Endodermal cell (in vitro differentiated cells): ENCODE data around the gene CMIP. TPM values are rescaled to one million over a fixed set of nuclear protein-coding genes. Genes with fewer than 3 reads are reported as not detected.

Experiments
- DNase-seq: peaks from one replicate; pipeline ENCODE4 v3.0.0-alpha.2; 2017
- H3K27ac ChIP-seq: 2 replicates; pipeline ENCODE4 v1.5.1; 2013; ENCODE audit warnings: mild to moderate bottlenecking, low read depth, low read length, moderate library complexity
- H3K27me3 ChIP-seq: 2 replicates; pipeline ENCODE4 v1.6.1; 2013; ENCODE audit warnings: mild to moderate bottlenecking, low read length, moderate library complexity; ENCODE audit not compliant: insufficient read depth, control insufficient read depth, poor library complexity, severe bottlenecking
- H3K36me3 ChIP-seq: 2 replicates; pipeline ENCODE4 v1.7.0; 2013; ENCODE audit warnings: mild to moderate bottlenecking, low read length, moderate library complexity; ENCODE audit not compliant: control insufficient read depth, insufficient read depth
- H3K4me1 ChIP-seq: one replicate; pipeline ENCODE4 v1.7.0; 2013; ENCODE audit warnings: low read length; ENCODE audit not compliant: control insufficient read depth, insufficient read depth
- H3K4me3 ChIP-seq: 2 replicates; pipeline ENCODE4 v1.5.1; 2013; ENCODE audit warnings: mild to moderate bottlenecking, low read length, moderate library complexity
- H3K9ac ChIP-seq: 2 replicates; pipeline ENCODE4 v1.6.1; 2013; ENCODE audit warnings: mild to moderate bottlenecking, low read length, moderate library complexity; ENCODE audit not compliant: poor library complexity, severe bottlenecking; ENCODE audit errors: extremely low read depth
- H3K9me3 ChIP-seq: 2 replicates; pipeline ENCODE4 v1.6.1; 2013; ENCODE audit warnings: mild to moderate bottlenecking, low read length, moderate library complexity; ENCODE audit not compliant: control insufficient read depth
- H3K27ac Mint-ChIP-seq: 2 replicates; pipeline ENCODE4 v1.8.0; 2020; ENCODE audit warnings: mixed read lengths
- H3K27me3 Mint-ChIP-seq: 2 replicates; pipeline ENCODE4 v1.8.0; 2021; ENCODE audit warnings: mild to moderate bottlenecking, mixed read lengths; ENCODE audit not compliant: insufficient read depth
- H3K36me3 Mint-ChIP-seq: 2 replicates; pipeline ENCODE4 v1.8.0; 2020; ENCODE audit warnings: low read depth, mixed read lengths
- H3K4me1 Mint-ChIP-seq: 2 replicates; pipeline ENCODE4 v1.8.0; 2020; ENCODE audit warnings: mixed read lengths
- H3K4me3 Mint-ChIP-seq: 2 replicates; pipeline ENCODE4 v1.8.0; 2020; ENCODE audit warnings: mild to moderate bottlenecking, moderate library complexity, mixed read lengths
- H3K9me3 Mint-ChIP-seq: 2 replicates; pipeline ENCODE4 v1.8.0; 2020; ENCODE audit warnings: mild to moderate bottlenecking, mixed read lengths
- WGBS, 2 experiments: methylation state at CpG; one replicate each; pipeline versions ENCODE4 v1.1.5 to v1.1.7; 2013; ENCODE audit warnings: missing lambda C conversion rate in 2 of 2, mixed read lengths in 1 of 2; ENCODE audit not compliant: insufficient coverage in 1 of 2, insufficient read length in 1 of 2; 5-methylcytosine and 5-hydroxymethylcytosine counted together
- total RNA-seq, 2 donors: library from RNA; stranded (reverse); fragmentation: NEBNext Ultra II Directional in 1 of 2; extraction: Animal tissue kit (Norgen Biotek cat#: 25700) in 1 of 2; gene quantifications; 2 replicates in 1 of 2; 3 replicates in 1 of 2; pipeline ENCODE4 v1.2.1, GENCODE V29; 2021
- TF ChIP-seq, protein P1 (sequence below): fragments of 200-600 bp; sonication (generic); conservative IDR thresholded peaks from 2 replicates; pipeline ENCODE4 v1.5.0; 2021; ENCODE audit warnings: antibody characterized with exemption, mild to moderate bottlenecking

The CMIP gene
- total RNA-seq, 2 donors from 2014 or later = 64.0 to 64.7 TPM

DNA sequence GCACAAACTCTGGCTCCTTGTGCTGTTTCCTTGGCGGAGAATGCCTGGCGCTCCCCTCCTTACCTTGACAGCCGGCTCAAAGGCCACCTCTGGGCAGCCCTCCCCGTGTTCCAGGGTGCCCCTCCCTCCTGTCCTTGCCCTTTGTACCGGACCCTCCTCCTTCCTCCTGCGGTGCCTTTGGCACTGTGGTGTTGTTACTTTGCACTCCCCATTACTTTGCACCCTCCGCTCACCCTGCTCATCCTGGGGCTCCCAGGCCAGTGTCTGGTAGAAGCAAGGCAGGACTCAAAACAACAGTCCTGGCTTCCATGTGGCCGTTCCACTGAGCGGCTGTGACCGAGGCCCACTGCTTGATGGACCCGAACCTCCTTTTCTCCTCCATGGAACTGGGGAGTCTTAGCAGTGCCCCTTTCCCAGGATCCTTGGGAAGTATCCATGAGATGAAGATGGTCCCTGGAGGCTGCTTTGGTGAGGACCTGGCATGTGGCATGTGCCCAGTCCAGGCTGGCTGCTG, 147.8 kb downstream of the CMIP start:
- no peak overlapping the region for H3K27ac ChIP-seq
- H3K36me3 ChIP-seq = peaks cover 8% of the 10 kb centered on the region
- Mint-ChIP-seq H3K4me3 (no peak overlapping the region), H3K9me3 (no peaks in the 10 kb centered on the region), H3K27me3 (no peaks in the 10 kb centered on the region), H3K36me3 (peaks cover 15% of the 10 kb centered on the region), H3K4me1 (peaks cover 23% of the 10 kb centered on the region), H3K27ac (peak overlapping the region; percentile 35)
- H3K4me1 ChIP-seq = peaks cover 5% of the 10 kb centered on the region
- WGBS, 2 experiments = 87 to 90% methylated on average over 7 to 11 of the region's 11 CpGs
- no peak overlapping the region for H3K4me3 ChIP-seq
- no peaks in the 10 kb centered on the region for H3K27me3 ChIP-seq
- H3K9me3 ChIP-seq = no peaks in the 10 kb centered on the region
- TF ChIP-seq, protein P1, sequence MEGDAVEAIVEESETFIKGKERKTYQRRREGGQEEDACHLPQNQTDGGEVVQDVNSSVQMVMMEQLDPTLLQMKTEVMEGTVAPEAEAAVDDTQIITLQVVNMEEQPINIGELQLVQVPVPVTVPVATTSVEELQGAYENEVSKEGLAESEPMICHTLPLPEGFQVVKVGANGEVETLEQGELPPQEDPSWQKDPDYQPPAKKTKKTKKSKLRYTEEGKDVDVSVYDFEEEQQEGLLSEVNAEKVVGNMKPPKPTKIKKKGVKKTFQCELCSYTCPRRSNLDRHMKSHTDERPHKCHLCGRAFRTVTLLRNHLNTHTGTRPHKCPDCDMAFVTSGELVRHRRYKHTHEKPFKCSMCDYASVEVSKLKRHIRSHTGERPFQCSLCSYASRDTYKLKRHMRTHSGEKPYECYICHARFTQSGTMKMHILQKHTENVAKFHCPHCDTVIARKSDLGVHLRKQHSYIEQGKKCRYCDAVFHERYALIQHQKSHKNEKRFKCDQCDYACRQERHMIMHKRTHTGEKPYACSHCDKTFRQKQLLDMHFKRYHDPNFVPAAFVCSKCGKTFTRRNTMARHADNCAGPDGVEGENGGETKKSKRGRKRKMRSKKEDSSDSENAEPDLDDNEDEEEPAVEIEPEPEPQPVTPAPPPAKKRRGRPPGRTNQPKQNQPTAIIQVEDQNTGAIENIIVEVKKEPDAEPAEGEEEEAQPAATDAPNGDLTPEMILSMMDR = no peak
- no peak overlapping the region for H3K9ac ChIP-seq
- no peak for DNase-seq

DNA sequence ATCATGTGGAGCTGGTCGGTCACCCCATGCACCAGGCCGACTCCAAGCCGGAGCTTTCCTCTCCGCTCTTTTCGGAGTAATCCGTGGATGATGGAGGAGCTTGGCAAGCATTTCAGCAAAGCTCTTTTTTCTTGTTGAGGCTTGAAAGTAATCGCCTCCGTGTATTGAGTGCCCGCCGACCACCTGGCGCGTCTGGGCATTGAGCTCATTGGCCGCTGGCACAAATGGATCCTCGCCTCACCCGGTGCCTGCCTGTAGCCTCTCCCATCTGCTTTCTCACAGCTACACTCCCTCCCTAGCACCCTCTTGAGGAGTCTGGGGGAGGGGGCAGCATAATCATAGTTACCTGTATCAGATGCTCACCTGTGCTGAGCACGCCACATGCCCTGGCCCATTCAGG, 148.9 kb downstream of the CMIP start:
- TF ChIP-seq, protein P1 = no peak
- DNase-seq = no peak
- H3K9ac ChIP-seq = no peak overlapping the region
- H3K27me3 Mint-ChIP-seq = no peaks in the 10 kb centered on the region
- no peaks in the 10 kb centered on the region for H3K9me3 ChIP-seq
- peaks cover 12% of the 10 kb centered on the region for H3K4me1 Mint-ChIP-seq
- no peak overlapping the region for H3K4me3 ChIP-seq
- H3K4me1 ChIP-seq = no peaks in the 10 kb centered on the region
- WGBS, 2 experiments = 94% methylated on average over 16 of the region's 16 CpGs
- H3K27ac ChIP-seq = no peak overlapping the region
- H3K36me3 Mint-ChIP-seq = peaks cover 19% of the 10 kb centered on the region
- H3K27me3 ChIP-seq = no peaks in the 10 kb centered on the region
- no peak overlapping the region for H3K4me3 Mint-ChIP-seq
- no peaks in the 10 kb centered on the region for H3K9me3 Mint-ChIP-seq
- no peak overlapping the region for H3K27ac Mint-ChIP-seq
- peaks cover 8% of the 10 kb centered on the region for H3K36me3 ChIP-seq

DNA sequence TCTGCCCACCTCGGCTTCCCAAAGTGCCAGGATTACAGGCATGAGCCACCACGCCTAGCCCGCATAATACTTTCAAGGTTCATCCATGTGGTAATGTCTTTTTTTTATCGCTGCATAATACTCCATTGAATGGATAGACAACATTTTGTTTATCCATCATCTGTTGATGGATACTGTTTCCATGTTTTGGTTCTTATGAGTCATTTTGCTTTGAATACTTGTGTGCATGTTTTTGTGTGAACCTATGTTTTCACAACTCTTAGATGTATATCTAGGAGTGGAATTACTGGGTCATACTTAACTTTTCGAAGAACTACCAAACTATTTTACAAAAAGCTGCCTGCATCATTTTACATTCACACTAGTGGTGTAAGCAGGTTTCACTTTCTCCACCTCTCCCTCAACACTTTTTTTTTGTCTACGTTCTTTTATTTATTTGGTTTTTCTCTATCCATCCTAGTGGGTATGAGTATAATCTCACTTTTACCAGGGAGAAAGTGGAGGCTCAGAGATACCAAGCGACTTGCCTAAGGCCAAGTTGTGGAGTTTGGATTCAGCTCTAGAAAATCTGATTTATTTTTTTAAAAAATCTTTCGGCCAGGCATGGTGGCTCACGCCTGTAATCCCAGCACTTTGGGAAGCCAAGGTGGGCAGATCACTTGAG, 151.2 kb downstream of the CMIP start:
- DNase-seq = no peak
- H3K27me3 Mint-ChIP-seq = no peaks in the 10 kb centered on the region
- WGBS, 2 experiments = 93 to 99% methylated on average over 7 to 8 of the region's 9 CpGs
- no peaks in the 10 kb centered on the region for H3K9me3 Mint-ChIP-seq
- peaks cover 10% of the 10 kb centered on the region for H3K36me3 Mint-ChIP-seq
- Histone ChIP-seq H3K27ac (no peak overlapping the region), H3K4me3 (no peak overlapping the region), H3K4me1 (no peaks in the 10 kb centered on the region), H3K36me3 (no peaks in the 10 kb centered on the region), H3K9me3 (no peaks in the 10 kb centered on the region), H3K9ac (no peak overlapping the region), H3K27me3 (no peaks in the 10 kb centered on the region)
- no peak overlapping the region for H3K4me3 Mint-ChIP-seq
- peaks cover 11% of the 10 kb centered on the region for H3K4me1 Mint-ChIP-seq
- TF ChIP-seq, protein P1 = no peak
- H3K27ac Mint-ChIP-seq = no peak overlapping the region
